ENCODE data around the gene CASZ1. TPM values are rescaled to one million over a fixed set of nuclear protein-coding genes. Genes with fewer than 3 reads are reported as not detected.

CASZ1 gene
- total and polyA plus RNA-seq, 3 donors from 2014 or later: 9.4 to 12.3 (median 10.3) TPM

- Histone ChIP-seq H3K4me3 (no peak overlapping the region), H3K27me3 (no peaks in the 10 kb centered on the region), H3K4me1 (no peaks in the 10 kb centered on the region), H3K9me3 (no peaks in the 10 kb centered on the region), H3K36me3 (ENCODE audit: low read depth, missing control alignments) (no peaks in the 10 kb centered on the region), H3K27ac (no peak overlapping the region)
- 80 to 82% methylated on average over 24 to 26 of the region's 26 CpGs for WGBS, 2 donors
- TF ChIP-seq POLR2A (IDR thresholded peaks at IDR 0.05): no peak
- TF ChIP-seq CTCF (IDR thresholded peaks at IDR 0.05): no peak
- DNase-seq: no peak
- intact Hi-C loops (cut with DNase I; ENCODE audit: low total_unique reads): no loop called here
These were observed 74.8 kb downstream of the CASZ1 start for GRCh38 chr1:10721381-10722321.

- WGBS, 2 donors: 57% methylated on average over 4 to 12 of the region's 12 CpGs
- no peak overlapping the region for H3K4me3 ChIP-seq
- no peaks in the 10 kb centered on the region for H3K4me1 ChIP-seq
- TF ChIP-seq CTCF (IDR thresholded peaks at IDR 0.05) (no peak), POLR2A (IDR thresholded peaks at IDR 0.05) (no peak)
- DNase-seq: no peak
- no peaks in the 10 kb centered on the region for H3K27me3 ChIP-seq
- no peaks in the 10 kb centered on the region for H3K36me3 ChIP-seq (ENCODE audit: low read depth, missing control alignments)
- intact Hi-C loops (cut with DNase I; ENCODE audit: low total_unique reads): no loop called here
- H3K27ac ChIP-seq: no peak overlapping the region
- no peaks in the 10 kb centered on the region for H3K9me3 ChIP-seq
These were observed 75.8 kb downstream of the CASZ1 start for GRCh38 chr1:10720635-10721034.

- 76 to 83% methylated on average over 9 of the region's 9 CpGs for WGBS, 2 donors
These were observed 78.4 kb downstream of the CASZ1 start for GRCh38 chr1:10718083-10718415.

GRCh38 chr1:10717296-10718082 lies 79.0 kb downstream of the CASZ1 start:
- no peak for TF ChIP-seq CTCF (IDR thresholded peaks at IDR 0.05)
- TF ChIP-seq POLR2A (IDR thresholded peaks at IDR 0.05): no peak
- WGBS, 2 donors: 65 to 72% methylated on average over 10 to 22 of the region's 22 CpGs
- Histone ChIP-seq H3K4me1 (no peaks in the 10 kb centered on the region), H3K27ac (no peak overlapping the region), H3K4me3 (no peak overlapping the region), H3K27me3 (no peaks in the 10 kb centered on the region), H3K9me3 (no peaks in the 10 kb centered on the region), H3K36me3 (ENCODE audit: low read depth, missing control alignments) (no peaks in the 10 kb centered on the region)
- intact Hi-C loops (cut with DNase I; ENCODE audit: low total_unique reads): no loop called here
- no peak for DNase-seq

More at GRCh38 chr1:10718083-10718415, 78.4 kb downstream of the CASZ1 start:
- Histone ChIP-seq H3K9me3 (no peaks in the 10 kb centered on the region), H3K4me1 (no peaks in the 10 kb centered on the region), H3K27ac (no peak overlapping the region), H3K4me3 (no peak overlapping the region), H3K36me3 (ENCODE audit: low read depth, missing control alignments) (no peaks in the 10 kb centered on the region), H3K27me3 (no peaks in the 10 kb centered on the region)
- intact Hi-C loops (cut with DNase I; ENCODE audit: low total_unique reads): no loop called here
- TF ChIP-seq POLR2A (IDR thresholded peaks at IDR 0.05) (no peak), CTCF (IDR thresholded peaks at IDR 0.05) (no peak)
- no peak for DNase-seq

All from testis (tissue), 3 donors.